ENCODE measurements around the gene WDR89.
"Not testable (repeated sequence)": the region's sequence is repeated elsewhere in the genome, so short reads cannot be mapped to it uniquely, and the experiment has no call there.

The WDR89 gene

GRCh38 chr14:63583046-63583445, 58.6 kb downstream of the WDR89 start:
- DNase-seq: not testable (repeated sequence)

- no peak for DNase-seq
Observed at GRCh38 chr14:63581491-63581890, 60.2 kb downstream of the WDR89 start.

- DNase-seq: no peak
Observed at GRCh38 chr14:63578300-63578699, 63.4 kb downstream of the WDR89 start.

GRCh38 chr14:63573581-63573980, 68.1 kb downstream of the WDR89 start:
- DNase-seq: no peak

GRCh38 chr14:63565448-63565847, 76.2 kb downstream of the WDR89 start:
- no peak for DNase-seq

- no peak for DNase-seq
Observed at GRCh38 chr14:63564318-63564717, 77.4 kb downstream of the WDR89 start.

GRCh38 chr14:63563370-63564026, 78.2 kb downstream of the WDR89 start:
- DNase-seq: peak; percentile 15

- peak; percentile 67 for DNase-seq
Observed at GRCh38 chr14:63562405-63562804, 79.3 kb downstream of the WDR89 start.

GRCh38 chr14:63555572-63555971, 86.1 kb downstream of the WDR89 start:
- DNase-seq: no peak

GRCh38 chr14:63551332-63551731, 90.3 kb downstream of the WDR89 start:
- no peak for DNase-seq

- no peak for DNase-seq
Observed at GRCh38 chr14:63547798-63548335, 93.8 kb downstream of the WDR89 start.
